GM19395 (cell line): ENCODE measurements around the gene DYNLT5.
"Not testable (repeated sequence)": the region's sequence is repeated elsewhere in the genome, so short reads cannot be mapped to it uniquely, and the experiment has no call there.

Experiments used
- ATAC-seq: cut with Tn5 transposase; IDR thresholded peaks from one replicate; pipeline ENCODE4 v1.9.1; 2021; ENCODE audit warnings: mild to moderate bottlenecking, moderate library complexity; ENCODE audit not compliant: unreplicated experiment

DYNLT5 gene

GRCh38 chr1:66752000-66752592 lies at the start of gene DYNLT5:
DYNLT5 (plus strand) TSS chr1:66752459; CDS start chr1:66754659, 2,200 bp downstream.
- peak; percentile 59 for ATAC-seq

GRCh38 chr1:66704177-66704875 lies 47.9 kb upstream of the DYNLT5 start:
- ATAC-seq: no peak

GRCh38 chr1:66705110-66705509 lies 47.1 kb upstream of the DYNLT5 start:
- ATAC-seq: no peak

GRCh38 chr1:66711420-66711819 lies 40.8 kb upstream of the DYNLT5 start:
- no peak for ATAC-seq

GRCh38 chr1:66712839-66713238 lies 39.4 kb upstream of the DYNLT5 start:
- no peak for ATAC-seq

GRCh38 chr1:66723985-66724384 lies 28.3 kb upstream of the DYNLT5 start:
- no peak for ATAC-seq

GRCh38 chr1:66725885-66726665 lies 26.2 kb upstream of the DYNLT5 start:
- peak; percentile 88 for ATAC-seq

- ATAC-seq: no peak
These were observed 24.2 kb upstream of the DYNLT5 start for GRCh38 chr1:66728021-66728420.

- ATAC-seq: not testable (repeated sequence)
These were observed 23.5 kb upstream of the DYNLT5 start for GRCh38 chr1:66728716-66729115.

- no peak for ATAC-seq
These were observed 23.1 kb upstream of the DYNLT5 start for GRCh38 chr1:66729119-66729518.

GRCh38 chr1:66729523-66729922 lies 22.7 kb upstream of the DYNLT5 start:
- ATAC-seq: no peak

- ATAC-seq: no peak
These were observed 21.8 kb upstream of the DYNLT5 start for GRCh38 chr1:66730462-66730861.

- peak; percentile 51 for ATAC-seq
These were observed 20.9 kb upstream of the DYNLT5 start for GRCh38 chr1:66731170-66731865.

GRCh38 chr1:66732407-66733166 lies 19.7 kb upstream of the DYNLT5 start:
- ATAC-seq: peak; percentile 81

GRCh38 chr1:66733348-66734017 lies 18.8 kb upstream of the DYNLT5 start:
- no peak for ATAC-seq

- ATAC-seq: not testable (repeated sequence)
These were observed 17.7 kb upstream of the DYNLT5 start for GRCh38 chr1:66734531-66734930.

- no peak for ATAC-seq
These were observed 14.4 kb upstream of the DYNLT5 start for GRCh38 chr1:66737836-66738235.

- ATAC-seq: peak; percentile 75
These were observed 12.7 kb upstream of the DYNLT5 start for GRCh38 chr1:66739401-66740157.

- no peak for ATAC-seq
These were observed 6.8 kb upstream of the DYNLT5 start for GRCh38 chr1:66745451-66745850.
